ENCODE data around the gene SDHB. TPM values are rescaled to one million over a fixed set of nuclear protein-coding genes. Genes with fewer than 3 reads are reported as not detected.

The SDHB gene
- total and polyA plus RNA-seq, 2 of the 13 experiments (the other 11 are each of a cell fraction or from before 2014, with no cell fraction given): 136 to 142 TPM

DNA sequence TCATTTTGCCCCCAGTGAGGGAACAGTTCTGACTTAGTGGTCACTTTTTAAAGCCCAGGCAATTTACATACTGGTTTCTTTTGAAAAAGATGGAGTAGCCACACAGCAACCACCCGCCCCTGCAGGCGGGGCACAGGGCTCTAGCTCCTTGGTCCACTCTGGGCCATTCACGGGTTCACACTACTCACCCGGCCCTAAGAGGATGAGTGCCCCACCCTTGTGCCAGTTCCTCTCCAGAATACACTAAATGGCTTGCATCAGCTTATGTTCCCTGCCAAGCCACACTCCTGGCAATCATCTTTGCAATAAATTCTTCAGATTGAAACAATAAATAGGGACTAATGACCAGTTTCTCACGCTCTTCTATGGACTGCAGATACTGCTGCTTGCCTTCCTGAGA is 26.4 kb downstream of the SDHB start:
- H3K4me2 ChIP-seq (ENCODE audit: low read depth, low read length): no peak overlapping the region
- no peak overlapping the region for H3K4me3 ChIP-seq (replicated peaks in 1 of 3; ENCODE audit: insufficient read depth in 1 of 3, low read depth in 2 of 3, low read length in 3 of 3)
- DNase-seq (ENCODE audit: low spot score) (no peak), ATAC-seq (no peak), FAIRE-seq (no peak)
- no TSS peak for BruUV-seq (replicated peaks)
- TF ChIP-seq NPAS2 (CRISPR knock-in tag; IDR thresholded peaks at IDR 0.05; ENCODE audit: borderline replicate concordance): no peak
- no peak for TF ChIP-seq ZBTB3 (CRISPR knock-in tag; IDR thresholded peaks at IDR 0.05; ENCODE audit: borderline replicate concordance, low read depth)
- TF ChIP-seq ZMAT3 (CRISPR knock-in tag; conservative IDR thresholded peaks at IDR 0.05): no peak
- 97% methylated on average over 5 of the region's 5 CpGs for WGBS (ENCODE audit: low lambda C conversion rate)
- no peaks in the 10 kb centered on the region for H4K20me1 ChIP-seq (ENCODE audit: insufficient read depth, low read length)
- H3K79me2 ChIP-seq (ENCODE audit: insufficient read depth, low read length): no peaks in the 10 kb centered on the region
- H3K27ac ChIP-seq (ENCODE audit: extremely low read length, insufficient read depth, low read length): no peak overlapping the region
- H2AFZ ChIP-seq (ENCODE audit: low read length): no peak overlapping the region
- no peak overlapping the region for H3K9ac ChIP-seq (ENCODE audit: insufficient read depth, low read depth, low read length)
- no peaks in the 10 kb centered on the region for H3K9me3 ChIP-seq (ENCODE audit: low read length)
- peaks cover 34 to 78% of the 10 kb centered on the region in 2 experiments; a peak in 4 of 5 replicates for H3K36me3 ChIP-seq (replicated peaks in 1 of 2; ENCODE audit: control insufficient read depth in 1 of 2, insufficient read depth in 2 of 2, low read length in 2 of 2)
- H3K4me1 ChIP-seq (ENCODE audit: insufficient read depth, low read length): no peaks in the 10 kb centered on the region
- ChIA-PET POLR2A (no interaction called here), CTCF (ENCODE audit: low intra/inter-chr PET ratio, low total read pairs) (no interaction called here)
- in situ Hi-C loops (cut with HindIII; ENCODE audit: extremely low pct_ligation_motif_present, low pct_unique_long_range_greater_than_20kb): no loop called here
- intact Hi-C loops (cut with micrococcal nuclease; ENCODE audit: unreplicated experiment): no loop called here
- no peaks in the 10 kb centered on the region for H3K27me3 ChIP-seq (ENCODE audit: control insufficient read depth in 1 of 2, insufficient read depth in 2 of 2, low read length in 2 of 2)

DNA sequence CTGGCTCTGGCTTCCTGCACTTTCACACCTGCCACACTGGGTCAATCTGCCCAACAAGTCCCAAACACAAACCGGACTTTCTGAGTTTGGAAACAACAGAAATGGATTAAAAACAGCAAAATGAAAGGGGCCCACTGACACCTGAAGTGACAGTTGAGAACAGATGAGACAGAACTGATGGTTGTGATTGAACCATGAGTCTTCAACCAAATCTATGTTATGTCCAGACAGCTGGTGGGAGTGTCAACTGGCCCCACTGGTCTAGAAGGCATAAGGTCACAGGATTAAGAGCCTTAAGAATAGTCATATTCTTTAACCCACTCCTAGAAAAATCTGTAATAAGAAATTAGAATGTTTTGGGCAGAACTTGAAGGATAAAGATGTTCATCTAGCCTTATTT is 29.1 kb downstream of the SDHB start:
- H3K27ac ChIP-seq (ENCODE audit: extremely low read length, insufficient read depth, low read length): no peak overlapping the region
- no peak overlapping the region for H3K9ac ChIP-seq (ENCODE audit: insufficient read depth, low read depth, low read length)
- in situ Hi-C loops (cut with HindIII; ENCODE audit: extremely low pct_ligation_motif_present, low pct_unique_long_range_greater_than_20kb): no loop called here
- H4K20me1 ChIP-seq (ENCODE audit: insufficient read depth, low read length): no peaks in the 10 kb centered on the region
- H3K27me3 ChIP-seq (ENCODE audit: control insufficient read depth in 1 of 2, insufficient read depth in 2 of 2, low read length in 2 of 2): no peaks in the 10 kb centered on the region
- ATAC-seq (no peak), DNase-seq (ENCODE audit: low spot score) (no peak), FAIRE-seq (no peak)
- H3K9me3 ChIP-seq (ENCODE audit: low read length): no peaks in the 10 kb centered on the region
- peaks cover 44 to 83% of the 10 kb centered on the region in 2 experiments; a peak in 4 of 5 replicates for H3K36me3 ChIP-seq (replicated peaks in 1 of 2; ENCODE audit: control insufficient read depth in 1 of 2, insufficient read depth in 2 of 2, low read length in 2 of 2)
- WGBS (ENCODE audit: low lambda C conversion rate): 100% methylated on average over 1 of the region's 1 CpG
- ChIA-PET POLR2A (no interaction called here), CTCF (ENCODE audit: low intra/inter-chr PET ratio, low total read pairs) (no interaction called here)
- TF ChIP-seq HNF4G (IDR thresholded peaks at IDR 0.05; ENCODE audit: borderline replicate concordance, low read depth, low read length) (no peak), HNF4G (CRISPR knock-in tag; IDR thresholded peaks at IDR 0.05; ENCODE audit: borderline replicate concordance, low read depth) (no peak), SMARCC2 (IDR thresholded peaks at IDR 0.05) (no peak), AHR (CRISPR knock-in tag; IDR thresholded peaks at IDR 0.05) (no peak), ZNF879 (CRISPR knock-in tag; IDR thresholded peaks at IDR 0.05) (no peak), ZSCAN31 (CRISPR knock-in tag; IDR thresholded peaks at IDR 0.05; ENCODE audit: low read depth) (no peak), NFYB (CRISPR knock-in tag; IDR thresholded peaks at IDR 0.05) (no peak), RBAK (CRISPR knock-in tag; IDR thresholded peaks at IDR 0.05) (no peak), HIVEP1 (CRISPR knock-in tag; IDR thresholded peaks at IDR 0.05) (no peak), ZNF253 (CRISPR knock-in tag; IDR thresholded peaks at IDR 0.05; ENCODE audit: borderline replicate concordance) (no peak), ONECUT2 (CRISPR knock-in tag; IDR thresholded peaks at IDR 0.05) (no peak)
- TF ChIP-seq, protein P1, sequence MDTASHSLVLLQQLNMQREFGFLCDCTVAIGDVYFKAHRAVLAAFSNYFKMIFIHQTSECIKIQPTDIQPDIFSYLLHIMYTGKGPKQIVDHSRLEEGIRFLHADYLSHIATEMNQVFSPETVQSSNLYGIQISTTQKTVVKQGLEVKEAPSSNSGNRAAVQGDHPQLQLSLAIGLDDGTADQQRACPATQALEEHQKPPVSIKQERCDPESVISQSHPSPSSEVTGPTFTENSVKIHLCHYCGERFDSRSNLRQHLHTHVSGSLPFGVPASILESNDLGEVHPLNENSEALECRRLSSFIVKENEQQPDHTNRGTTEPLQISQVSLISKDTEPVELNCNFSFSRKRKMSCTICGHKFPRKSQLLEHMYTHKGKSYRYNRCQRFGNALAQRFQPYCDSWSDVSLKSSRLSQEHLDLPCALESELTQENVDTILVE (CRISPR knock-in tag; IDR thresholded peaks at IDR 0.05): no peak
- no TSS peak for BruUV-seq (replicated peaks)
- intact Hi-C loops (cut with micrococcal nuclease; ENCODE audit: unreplicated experiment): no loop called here
- no peaks in the 10 kb centered on the region for H3K79me2 ChIP-seq (ENCODE audit: insufficient read depth, low read length)
- no peak overlapping the region for H2AFZ ChIP-seq (ENCODE audit: low read length)
- no peaks in the 10 kb centered on the region for H3K4me1 ChIP-seq (ENCODE audit: insufficient read depth, low read length)
- no peak overlapping the region for H3K4me2 ChIP-seq (ENCODE audit: low read depth, low read length)
- H3K4me3 ChIP-seq (replicated peaks in 1 of 3; ENCODE audit: insufficient read depth in 1 of 3, low read depth in 2 of 3, low read length in 3 of 3): no peak overlapping the region

Data from HepG2 (cell line).